Nephron progenitor cell (in vitro differentiated cells): Measurements from ENCODE around the gene TSHR.

Experiments
- DNase-seq: peaks from one replicate; pipeline ENCODE4 v3.0.0; 2021
- H3K27ac Mint-ChIP-seq: 2 replicates; pipeline ENCODE4 v1.8.0; 2021; ENCODE audit warnings: mild to moderate bottlenecking, moderate library complexity, mixed read lengths
- H3K27me3 Mint-ChIP-seq: 2 replicates; pipeline ENCODE4 v1.8.0; 2021; ENCODE audit warnings: mild to moderate bottlenecking, low read depth, mixed read lengths; ENCODE audit not compliant: poor library complexity
- H3K36me3 Mint-ChIP-seq: 2 replicates; pipeline ENCODE4 v1.8.0; 2021; ENCODE audit warnings: low read depth, mixed read lengths
- H3K4me1 Mint-ChIP-seq: 2 replicates; pipeline ENCODE4 v1.8.0; 2021; ENCODE audit warnings: mixed read lengths
- H3K4me3 Mint-ChIP-seq: 2 replicates; pipeline ENCODE4 v1.8.0; 2021; ENCODE audit warnings: mild to moderate bottlenecking, moderate library complexity, mixed read lengths
- H3K9me3 Mint-ChIP-seq: 2 replicates; pipeline ENCODE4 v1.8.0; 2021; ENCODE audit warnings: mild to moderate bottlenecking, moderate library complexity, mixed read lengths
- TF ChIP-seq, protein P1 (sequence below): fragments of 200-600 bp; sonication (generic); IDR thresholded peaks from 2 replicates; pipeline ENCODE4 v1.5.0; 2021; ENCODE audit warnings: antibody characterized with exemption

The TSHR gene

DNA sequence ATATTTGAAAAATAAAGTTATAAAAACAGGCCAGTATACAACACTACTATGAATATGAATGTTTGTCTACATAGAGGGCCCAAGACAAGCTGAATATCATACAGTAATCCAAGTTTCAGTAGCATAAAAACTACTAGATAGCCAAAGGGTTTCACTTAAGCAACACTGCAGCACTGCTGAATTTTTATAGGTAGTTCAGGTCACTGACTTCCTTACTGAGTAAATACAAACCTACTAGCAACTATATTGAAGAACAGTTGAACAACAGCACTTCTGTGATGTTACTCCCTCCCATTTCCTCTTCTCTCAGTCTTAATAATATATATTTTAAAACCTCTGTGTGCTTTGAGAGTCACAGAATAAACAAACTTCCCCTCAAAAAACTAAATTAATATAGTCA, 222.6 kb downstream of the TSHR start:
- Mint-ChIP-seq H3K4me3 (no peak overlapping the region), H3K4me1 (peaks cover 27% of the 10 kb centered on the region), H3K27ac (no peak overlapping the region), H3K36me3 (peaks cover 44% of the 10 kb centered on the region), H3K27me3 (peaks cover 2% of the 10 kb centered on the region), H3K9me3 (no peaks in the 10 kb centered on the region)
- TF ChIP-seq, protein P1, sequence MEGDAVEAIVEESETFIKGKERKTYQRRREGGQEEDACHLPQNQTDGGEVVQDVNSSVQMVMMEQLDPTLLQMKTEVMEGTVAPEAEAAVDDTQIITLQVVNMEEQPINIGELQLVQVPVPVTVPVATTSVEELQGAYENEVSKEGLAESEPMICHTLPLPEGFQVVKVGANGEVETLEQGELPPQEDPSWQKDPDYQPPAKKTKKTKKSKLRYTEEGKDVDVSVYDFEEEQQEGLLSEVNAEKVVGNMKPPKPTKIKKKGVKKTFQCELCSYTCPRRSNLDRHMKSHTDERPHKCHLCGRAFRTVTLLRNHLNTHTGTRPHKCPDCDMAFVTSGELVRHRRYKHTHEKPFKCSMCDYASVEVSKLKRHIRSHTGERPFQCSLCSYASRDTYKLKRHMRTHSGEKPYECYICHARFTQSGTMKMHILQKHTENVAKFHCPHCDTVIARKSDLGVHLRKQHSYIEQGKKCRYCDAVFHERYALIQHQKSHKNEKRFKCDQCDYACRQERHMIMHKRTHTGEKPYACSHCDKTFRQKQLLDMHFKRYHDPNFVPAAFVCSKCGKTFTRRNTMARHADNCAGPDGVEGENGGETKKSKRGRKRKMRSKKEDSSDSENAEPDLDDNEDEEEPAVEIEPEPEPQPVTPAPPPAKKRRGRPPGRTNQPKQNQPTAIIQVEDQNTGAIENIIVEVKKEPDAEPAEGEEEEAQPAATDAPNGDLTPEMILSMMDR: no peak
- no peak for DNase-seq

DNA sequence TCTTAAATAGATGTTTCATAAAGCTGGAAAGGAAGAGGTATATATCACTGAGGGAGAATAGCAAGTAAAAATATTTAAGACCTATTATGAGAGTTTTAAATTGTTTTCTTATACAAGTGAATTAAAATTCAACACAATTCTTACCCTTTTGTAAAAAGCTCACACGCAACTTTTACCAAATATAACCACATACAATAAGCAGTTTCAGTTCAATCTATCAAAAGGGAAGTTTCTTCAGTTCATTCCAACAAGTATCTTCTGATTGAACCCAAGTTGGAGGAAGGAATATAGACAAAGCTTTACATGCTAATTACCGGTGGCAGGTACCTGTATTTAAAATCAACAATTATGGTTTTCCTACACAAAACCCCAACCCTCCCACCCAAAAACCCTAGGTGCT, 224.2 kb downstream of the TSHR start:
- H3K9me3 Mint-ChIP-seq: no peaks in the 10 kb centered on the region
- no peak overlapping the region for H3K27ac Mint-ChIP-seq
- DNase-seq: no peak
- H3K27me3 Mint-ChIP-seq: no peaks in the 10 kb centered on the region
- H3K4me3 Mint-ChIP-seq: no peak overlapping the region
- H3K4me1 Mint-ChIP-seq: peaks cover 27% of the 10 kb centered on the region
- peaks cover 53% of the 10 kb centered on the region for H3K36me3 Mint-ChIP-seq
- TF ChIP-seq, protein P1: no peak

DNA sequence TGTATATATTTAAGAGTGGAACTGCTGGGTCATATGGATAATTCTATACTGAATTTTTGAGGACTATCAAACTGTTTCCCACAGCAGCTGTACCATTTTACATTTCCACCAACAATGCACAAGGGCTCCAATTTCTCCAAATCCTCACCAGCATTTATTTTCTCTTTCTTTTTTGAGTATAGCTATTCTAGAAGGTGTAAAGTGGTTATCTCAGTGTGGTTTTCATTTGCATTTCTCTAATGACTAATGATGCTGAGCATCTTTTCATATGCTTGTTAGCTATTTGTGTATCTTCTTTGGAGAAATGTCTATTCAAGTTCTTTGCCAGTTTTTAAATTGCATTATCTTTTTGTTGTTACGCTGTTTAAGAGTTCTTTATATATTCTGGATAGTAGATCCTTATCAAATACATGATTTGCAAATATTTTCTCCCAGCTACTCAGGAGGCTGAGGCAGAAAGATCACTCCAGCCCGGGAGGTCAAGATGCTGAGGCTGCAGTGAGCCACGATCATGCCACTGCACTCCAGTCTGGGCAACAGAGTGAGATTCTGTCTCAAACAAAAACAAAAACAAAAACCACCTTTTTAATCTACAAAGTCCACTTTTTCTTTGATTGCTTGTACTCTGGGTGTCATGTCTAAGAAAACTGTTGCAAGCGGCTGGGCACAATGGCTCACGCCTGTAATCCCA, 232.6 kb downstream of the TSHR start:
- no peak for DNase-seq
- Mint-ChIP-seq H3K27ac (no peak overlapping the region), H3K4me3 (no peak overlapping the region), H3K9me3 (peaks cover 3% of the 10 kb centered on the region), H3K36me3 (peaks cover 64% of the 10 kb centered on the region), H3K27me3 (no peaks in the 10 kb centered on the region), H3K4me1 (no peaks in the 10 kb centered on the region)
- TF ChIP-seq, protein P1: no peak

DNA sequence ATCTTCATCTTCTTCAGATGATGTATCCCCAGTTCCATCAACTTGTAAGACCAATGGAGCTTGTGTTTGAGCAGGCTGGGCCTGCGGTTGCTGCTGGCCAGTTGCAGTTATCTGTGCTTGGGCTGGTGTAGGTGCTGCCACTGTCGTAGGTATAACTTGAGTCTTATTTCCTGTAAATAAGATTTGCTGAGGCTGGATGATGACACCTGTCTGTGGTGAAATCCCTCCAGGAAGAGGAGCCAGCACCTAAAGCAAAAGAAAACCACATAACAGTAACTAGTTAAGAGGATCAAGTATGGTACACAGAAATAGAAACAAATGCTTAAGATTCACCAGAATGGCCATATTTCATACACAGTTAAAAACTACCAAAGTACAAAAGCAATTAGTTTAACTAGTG, 237.2 kb downstream of the TSHR start:
- H3K27ac Mint-ChIP-seq: no peak overlapping the region

DNA sequence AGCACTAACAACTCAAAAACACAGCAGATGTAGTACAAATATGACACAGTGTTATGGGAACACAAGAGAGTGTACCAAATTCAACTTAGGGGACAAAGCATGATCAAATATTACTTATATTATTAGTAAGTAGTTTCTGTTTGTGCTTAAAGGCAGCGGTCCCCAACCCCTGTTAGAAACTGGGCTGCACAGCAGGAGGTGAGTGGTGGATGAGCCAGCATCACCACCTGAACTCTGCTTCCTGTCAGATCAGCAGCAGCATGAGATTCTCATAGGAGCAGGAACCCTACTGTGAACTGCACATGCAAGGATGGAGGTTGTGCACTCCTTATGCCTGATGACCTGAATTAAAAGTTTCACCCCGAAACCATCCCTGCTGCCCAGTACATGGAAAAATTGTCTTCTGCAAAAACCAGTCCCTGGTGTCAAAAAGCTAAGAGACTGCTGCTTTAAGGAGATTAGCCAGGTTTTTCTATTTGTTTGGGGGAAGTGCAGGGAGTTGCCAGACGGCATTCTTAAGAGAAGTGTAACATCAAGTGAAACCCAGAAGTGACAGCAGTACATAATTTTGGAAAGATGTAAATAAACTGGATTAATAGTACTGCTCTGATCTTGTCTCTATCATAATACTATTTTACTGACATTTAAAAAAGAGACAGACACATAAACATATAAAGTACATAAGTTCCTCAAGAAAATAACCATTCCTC, 238.7 kb downstream of the TSHR start:
- peak overlapping the region; percentile 43 for H3K27ac Mint-ChIP-seq
- no peaks in the 10 kb centered on the region for H3K4me1 Mint-ChIP-seq
- no peaks in the 10 kb centered on the region for H3K9me3 Mint-ChIP-seq
- TF ChIP-seq, protein P1: no peak
- no peak for DNase-seq
- H3K27me3 Mint-ChIP-seq: no peaks in the 10 kb centered on the region
- no peak overlapping the region for H3K4me3 Mint-ChIP-seq
- H3K36me3 Mint-ChIP-seq: peaks cover 78% of the 10 kb centered on the region

More for the DNA sequence above, 237.2 kb downstream of the TSHR start:
- TF ChIP-seq, protein P1: no peak
- no peak overlapping the region for H3K4me3 Mint-ChIP-seq
- H3K27me3 Mint-ChIP-seq: no peaks in the 10 kb centered on the region
- H3K36me3 Mint-ChIP-seq: peaks cover 81% of the 10 kb centered on the region
- no peaks in the 10 kb centered on the region for H3K9me3 Mint-ChIP-seq
- DNase-seq: no peak
- H3K4me1 Mint-ChIP-seq: no peaks in the 10 kb centered on the region
